Activated CD8-positive, alpha-beta memory T cell treated with anti-CD3 and anti-CD28 coated beads, Interleukin-2, amount 50 U/mL, for 24 hours (primary cell): ENCODE results near the gene NABP1.

Experiments
- DNase-seq: peaks from one replicate; pipeline ENCODE4 v3.0.0-alpha.2; 2020; ENCODE audit errors: extremely low read depth

Gene NABP1

DNA sequence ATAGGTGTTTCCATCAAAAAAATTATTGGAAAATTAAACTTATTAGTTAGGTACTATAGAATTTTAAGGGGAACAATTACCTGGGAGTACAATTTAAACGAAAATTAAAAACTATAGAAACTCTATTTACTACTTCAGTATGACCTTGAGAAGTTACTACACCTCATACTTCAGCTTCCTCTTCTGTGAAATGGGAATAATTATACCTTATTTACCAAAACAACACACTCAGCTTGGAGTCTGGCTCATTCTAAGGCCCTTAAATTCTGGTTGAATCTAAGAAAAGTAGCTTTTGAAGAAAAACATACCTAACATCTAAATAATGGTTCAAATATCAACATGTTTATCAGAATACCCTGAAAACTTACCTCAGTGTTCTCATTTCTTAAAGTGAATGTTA, 2.7 kb downstream of the NABP1 start:
- DNase-seq: no peak

DNA sequence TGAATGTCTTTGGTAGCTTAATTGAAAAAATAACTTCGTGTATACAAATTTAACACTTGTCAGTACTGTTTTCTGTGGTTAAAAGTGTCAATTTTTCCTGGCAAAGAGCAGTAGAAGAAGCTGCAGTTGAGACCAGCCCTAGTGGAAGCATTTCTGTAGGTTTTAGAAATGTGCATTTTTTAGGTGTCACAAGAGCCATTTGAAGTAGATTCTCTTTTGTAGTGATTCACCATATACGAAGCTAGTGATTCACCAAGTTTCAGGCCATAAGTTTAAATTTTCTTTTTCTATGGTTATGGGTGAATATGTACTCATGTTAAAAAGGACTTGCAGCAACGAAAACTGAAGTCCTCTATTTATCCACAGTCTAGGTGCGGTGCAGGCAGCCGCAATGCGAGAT, 4.2 kb downstream of the NABP1 start:
- no peak for DNase-seq

DNA sequence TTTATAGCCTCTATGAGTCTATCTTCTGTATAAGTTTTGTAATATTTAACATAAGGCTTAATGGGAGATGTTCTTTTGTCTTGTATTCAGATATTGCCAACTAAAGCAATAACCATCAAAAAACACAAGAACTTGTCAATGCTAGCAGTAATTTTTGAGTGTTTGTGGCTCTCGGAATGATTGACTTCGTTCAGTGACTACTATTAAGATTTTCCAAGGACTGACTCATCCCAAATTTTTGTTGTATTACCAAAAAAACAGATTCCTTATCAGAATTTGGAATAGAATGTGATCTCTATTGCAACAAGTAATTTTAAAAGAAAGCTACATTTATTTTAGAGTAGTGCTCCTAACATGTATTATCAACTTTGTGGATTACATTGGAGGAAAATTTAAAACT, 8.1 kb downstream of the NABP1 start:
- no peak for DNase-seq

DNA sequence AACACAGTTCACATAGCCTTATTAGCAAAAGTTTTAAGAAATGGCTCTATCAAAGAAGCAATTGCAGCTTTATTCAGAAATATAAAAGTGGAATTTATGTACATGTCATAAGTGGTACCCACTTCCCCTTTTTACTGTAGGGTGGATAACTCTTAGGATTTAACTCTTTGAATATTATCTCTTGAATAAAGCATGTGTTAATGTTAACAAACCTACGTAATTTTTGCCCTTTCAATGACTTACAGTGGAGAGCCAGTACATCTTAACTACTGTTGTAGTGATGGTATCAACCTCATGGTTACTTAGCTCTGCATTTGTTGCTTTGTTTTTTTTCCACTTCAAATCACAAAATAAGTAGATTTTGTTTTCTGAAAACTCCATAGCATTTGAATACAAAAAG, 8.8 kb downstream of the NABP1 start:
- DNase-seq: no peak

DNA sequence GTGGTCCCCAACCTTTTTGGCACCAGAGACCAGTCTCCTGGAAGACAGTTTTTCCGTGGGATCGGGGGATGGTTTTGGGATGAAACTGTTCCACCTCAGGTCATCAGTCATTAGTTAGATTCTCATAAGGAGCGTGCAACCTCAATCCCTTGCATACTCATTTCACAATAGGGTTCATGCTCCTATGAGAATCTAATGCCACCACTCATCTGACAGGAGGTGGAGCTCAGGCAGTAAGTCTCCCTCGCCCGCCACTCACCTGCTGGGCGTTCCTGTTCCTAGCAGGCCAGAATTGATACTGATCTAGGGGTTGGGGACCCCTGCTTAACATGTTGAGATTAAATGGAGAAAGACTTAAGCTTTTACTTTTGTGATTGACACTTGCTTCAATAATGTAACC, 9.9 kb downstream of the NABP1 start:
- no peak for DNase-seq

DNA sequence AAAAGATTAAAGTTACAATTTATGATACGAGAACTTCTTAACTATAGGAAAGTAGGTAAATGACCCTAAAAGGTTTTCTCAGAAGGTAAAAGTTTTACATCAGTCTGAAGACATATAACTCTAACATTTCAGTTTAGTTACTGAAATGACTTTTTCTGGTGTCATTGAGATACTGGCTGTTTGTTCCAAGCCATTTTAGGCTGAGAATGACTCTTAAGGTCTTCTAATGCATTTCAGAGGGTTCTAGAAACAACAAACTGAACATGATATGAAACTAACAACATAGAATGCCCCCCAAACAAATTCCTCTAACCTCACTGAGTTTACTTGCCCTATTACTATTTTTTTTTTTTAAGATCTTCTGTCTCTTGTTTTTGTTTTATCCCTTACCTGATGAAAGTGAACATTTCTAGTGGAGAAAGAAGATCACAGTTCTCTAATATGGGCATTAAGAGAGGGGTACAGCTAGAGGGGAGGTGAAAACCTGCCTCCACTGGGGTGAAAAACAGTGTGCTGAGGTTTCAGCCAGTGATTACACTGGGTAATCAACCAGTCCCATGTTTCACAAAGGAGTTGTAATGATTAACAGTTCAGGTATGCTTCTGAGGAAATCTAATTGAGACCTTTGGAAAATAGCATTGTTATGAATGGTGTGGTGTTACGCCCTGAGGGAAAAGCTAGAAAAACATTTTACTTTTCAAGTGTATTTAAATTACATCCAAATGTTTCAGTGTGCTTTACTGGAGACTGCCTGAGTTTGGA, 11.2 kb downstream of the NABP1 start:
- no peak for DNase-seq

DNA sequence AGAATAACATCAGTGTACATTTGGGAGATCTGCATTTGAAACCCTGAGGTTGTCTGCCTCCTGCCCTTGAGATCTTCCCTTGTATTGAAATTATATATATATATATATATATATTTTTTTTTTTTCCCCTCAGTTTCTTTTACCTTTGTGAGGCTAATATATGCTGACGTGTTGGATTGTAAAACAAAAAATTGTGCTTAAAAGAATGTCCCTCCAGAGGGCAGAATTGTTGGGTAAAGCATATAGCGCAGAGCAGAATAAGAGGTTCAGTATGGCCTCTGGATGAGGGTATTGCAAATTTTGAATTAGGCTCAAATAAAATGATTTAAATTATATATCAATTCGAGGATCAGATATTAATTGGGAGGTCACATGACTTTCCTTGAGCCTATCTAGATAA, 12.4 kb downstream of the NABP1 start:
- DNase-seq: no peak

DNA sequence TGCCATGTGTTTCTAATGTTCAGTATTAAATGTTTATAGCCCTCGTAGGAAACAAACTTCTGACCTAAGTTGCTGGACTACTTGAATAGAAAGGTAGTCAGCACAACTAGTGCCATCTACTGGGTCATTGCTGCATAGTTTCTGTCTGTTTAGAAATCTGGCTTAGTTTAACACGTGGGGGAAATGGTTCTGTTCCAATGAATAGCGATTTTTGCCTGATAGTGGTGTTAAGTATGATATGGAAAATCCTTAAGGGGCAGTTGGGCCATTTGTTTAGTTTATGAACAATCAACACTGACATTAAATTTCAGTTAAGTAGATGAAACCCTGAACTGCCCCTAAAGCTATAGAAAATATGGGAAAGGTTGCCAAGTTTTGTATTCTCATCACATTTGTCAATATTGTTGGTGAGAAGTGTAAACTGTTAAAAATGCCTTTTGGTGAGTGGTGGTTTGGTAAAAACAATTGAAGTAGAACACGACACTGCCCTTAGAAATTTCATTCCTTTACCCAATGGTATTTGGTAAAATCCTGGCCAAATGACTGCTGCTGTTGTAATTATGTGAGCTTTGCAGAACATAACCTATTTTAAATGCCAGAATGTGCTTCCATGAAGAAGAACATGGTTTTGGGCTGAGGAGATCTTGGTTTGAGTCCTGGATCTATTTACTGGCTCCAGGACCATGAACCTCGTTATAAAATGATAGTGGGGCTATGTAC, 13.2 kb downstream of the NABP1 start:
- DNase-seq: no peak

DNA sequence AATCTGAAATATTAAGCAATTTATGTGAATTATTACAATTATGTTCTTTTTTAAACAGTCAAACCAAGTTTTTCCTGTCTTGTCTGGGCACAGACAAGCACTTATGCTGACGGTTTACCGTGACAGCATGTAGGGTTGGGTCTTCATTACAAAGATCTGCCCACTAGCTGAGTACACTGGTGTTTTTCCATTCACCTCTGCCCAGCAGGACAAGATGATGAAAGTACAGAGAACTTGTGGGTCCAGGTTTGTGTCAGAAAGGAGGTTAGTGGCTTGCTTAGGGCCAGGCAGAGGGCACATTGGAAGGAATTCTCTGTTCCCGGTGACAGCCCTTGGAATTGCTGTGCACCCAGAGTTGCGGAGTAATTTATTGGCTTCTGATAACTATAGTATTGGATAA, 14.0 kb downstream of the NABP1 start:
- DNase-seq: no peak

DNA sequence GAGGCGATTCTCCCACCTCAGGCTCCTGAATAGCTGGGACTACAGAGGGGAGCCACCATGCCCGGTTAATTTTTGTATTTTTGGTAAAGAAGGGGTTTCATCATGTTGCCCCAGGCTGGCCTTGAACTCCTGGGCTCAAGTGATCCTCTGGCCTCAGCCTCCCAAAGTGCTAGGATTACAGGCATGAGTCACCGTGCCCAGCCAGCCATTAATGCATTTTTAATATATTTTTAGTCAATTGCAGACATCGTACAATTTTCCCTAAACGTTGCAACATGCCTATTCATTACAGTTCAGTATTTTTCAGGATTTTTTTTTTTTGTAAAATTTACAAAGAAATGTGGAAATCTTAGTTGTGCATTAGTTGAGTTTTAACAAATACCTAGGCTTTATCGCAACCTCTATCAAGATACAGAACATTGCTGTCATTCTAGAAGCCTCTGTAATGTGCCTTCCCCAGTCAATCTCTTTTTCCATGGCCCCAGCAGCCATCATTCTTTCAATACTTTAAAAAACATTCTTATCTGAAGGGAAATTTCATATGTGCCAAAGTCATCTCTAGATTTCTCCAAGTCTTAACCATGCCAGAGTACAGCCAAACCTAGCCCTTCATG, 14.7 kb downstream of the NABP1 start:
- no peak for DNase-seq

DNA sequence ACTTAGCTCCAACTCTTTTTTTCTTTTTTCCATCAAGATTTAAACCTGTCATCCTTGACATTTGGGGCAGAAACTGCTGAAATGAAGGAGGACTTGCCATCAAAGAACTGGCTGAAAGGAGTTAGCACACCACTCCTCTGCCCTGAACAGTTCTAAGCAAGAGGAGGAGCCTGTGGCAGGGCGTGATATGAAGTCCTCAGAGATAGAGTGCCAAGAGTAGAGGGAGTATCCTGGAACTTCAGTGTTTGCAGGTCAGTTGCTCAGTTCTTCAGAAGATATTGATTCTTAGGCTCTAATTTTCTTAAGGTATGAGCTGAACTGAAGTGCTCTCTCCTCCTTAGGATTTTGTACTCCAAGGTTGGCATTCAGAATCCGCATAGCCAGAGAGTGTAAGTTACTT, 15.2 kb downstream of the NABP1 start:
- no peak for DNase-seq

DNA sequence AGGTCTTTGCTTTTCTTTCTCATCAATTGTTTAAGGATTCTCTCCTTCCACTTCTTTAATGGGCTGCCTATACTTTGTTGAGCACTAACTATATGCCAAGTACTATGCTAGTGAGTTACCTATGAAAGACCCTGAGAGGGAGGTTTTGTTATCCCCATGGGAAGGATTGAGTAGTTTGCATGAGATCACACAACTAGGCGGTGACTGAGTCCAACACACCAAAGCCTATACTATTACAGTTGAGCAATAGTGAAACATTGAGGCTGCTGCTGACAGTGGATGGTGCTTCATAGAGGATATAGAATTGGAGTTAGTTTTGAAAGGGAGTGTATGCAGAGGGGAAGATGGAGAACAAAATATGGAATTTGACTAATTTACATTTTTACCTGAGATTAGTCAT, 15.8 kb downstream of the NABP1 start:
- no peak for DNase-seq

DNA sequence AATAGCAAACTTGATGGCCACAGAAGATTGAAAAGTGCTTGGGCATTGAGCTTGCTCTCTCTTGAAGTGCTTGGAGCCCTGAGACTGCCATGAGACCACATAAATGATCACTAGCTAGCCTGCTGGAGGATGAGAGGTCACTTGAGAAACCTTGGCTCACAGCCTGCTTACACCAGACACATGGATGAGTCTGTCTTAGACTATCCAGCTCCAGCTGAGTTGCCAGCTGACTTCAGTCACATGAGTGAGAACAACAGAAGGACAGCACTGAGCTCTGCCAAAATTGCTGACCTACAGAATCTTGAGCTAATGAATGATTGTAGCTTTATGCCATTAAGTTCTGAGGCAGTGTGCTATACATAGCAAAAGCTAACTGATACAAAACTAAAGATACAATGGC, 18.1 kb downstream of the NABP1 start:
- no peak for DNase-seq

DNA sequence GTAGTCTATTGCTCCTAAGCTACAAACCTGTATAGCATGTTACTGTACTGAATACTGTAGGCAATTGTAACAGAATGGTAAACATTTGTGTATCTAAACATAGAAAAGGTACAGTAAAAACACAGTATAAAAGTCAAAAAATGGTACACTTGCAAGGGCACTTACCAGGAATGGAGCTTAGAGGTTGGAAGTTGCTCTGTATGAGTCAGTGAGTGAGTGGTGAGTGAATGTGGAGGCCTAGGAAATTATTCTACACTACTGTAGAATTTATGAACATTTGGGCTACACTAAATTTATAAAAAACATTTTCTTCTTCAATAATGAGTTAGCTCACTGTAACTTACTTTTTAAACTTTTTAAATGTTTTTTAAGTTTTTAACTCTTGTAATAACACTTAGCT, 19.0 kb downstream of the NABP1 start:
- DNase-seq: no peak

DNA sequence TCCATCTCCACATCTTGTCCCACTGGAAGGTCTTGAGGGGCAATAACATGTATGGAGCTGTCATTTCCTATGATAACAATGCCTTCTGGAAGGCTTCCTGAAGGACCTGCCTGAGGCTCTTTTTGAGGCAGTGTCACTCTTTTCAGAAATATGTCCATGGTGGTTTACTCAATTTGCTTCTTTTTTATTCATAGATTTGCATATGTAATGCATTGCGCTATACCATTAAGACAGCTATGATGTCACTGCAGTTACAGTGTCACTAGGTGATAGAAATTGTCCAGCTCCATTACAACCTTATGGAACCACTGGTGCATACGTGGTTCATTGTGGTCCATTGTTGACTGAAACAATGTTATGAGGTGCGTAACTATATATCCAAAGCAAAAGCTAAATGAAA, 19.9 kb downstream of the NABP1 start:
- no peak for DNase-seq

DNA sequence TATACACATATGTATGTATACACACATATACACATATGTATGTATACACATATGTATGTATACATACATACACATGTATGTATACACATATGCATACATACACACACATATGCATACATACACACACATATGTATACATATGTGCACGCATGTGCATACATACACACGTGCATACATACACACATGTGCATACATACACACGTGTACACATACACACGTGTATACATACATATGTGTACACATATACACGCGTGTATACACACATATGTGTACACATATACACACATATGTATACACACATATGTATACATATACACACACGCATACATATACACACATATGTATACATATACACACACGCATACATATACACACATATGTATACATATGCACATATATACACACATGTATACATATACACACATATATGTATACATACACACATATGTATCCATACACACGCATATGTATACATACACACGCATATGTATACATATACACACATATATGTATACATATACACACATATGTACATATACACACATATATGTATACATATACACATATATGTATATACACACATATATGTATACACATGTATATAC, 21.5 kb downstream of the NABP1 start:
- DNase-seq: no peak

DNA sequence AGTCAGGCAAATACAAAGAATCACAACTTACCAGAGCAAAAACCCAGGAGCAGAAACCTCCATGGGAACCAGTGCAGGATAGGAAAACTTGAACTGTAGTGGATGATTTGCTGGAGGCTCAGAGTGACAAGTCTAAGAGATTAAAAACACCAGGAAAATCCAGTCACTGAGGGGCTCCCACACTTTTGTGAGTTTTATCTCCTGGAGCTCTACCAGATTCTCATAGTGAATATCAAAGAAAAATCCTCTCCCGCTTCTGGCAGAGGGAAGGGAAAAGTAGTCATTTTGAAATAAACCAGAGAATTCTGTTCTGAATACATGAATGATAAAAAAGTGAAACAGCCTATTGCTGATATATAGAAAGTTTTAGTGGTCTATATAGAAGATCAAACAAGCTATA, 23.1 kb downstream of the NABP1 start:
- DNase-seq: no peak

DNA sequence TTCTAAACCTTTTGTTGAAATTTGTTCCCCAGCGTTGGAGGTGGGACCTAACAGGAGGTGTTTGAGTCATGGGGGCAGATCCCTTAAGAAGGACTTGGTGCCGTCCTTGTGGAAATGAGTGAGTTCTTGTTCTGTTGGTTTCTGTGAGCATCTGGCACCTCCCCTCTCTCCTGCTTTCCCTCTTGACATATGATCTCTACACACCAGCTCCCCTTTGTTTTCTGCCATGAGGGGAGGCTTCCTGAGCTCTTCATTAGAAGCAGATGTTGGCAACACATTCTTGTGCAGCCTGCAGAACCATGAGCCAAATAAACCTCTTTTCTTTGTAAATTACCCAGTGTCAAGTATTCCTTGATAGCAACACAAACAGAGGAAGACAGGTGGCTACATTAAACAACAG, 23.8 kb downstream of the NABP1 start:
- DNase-seq: no peak

DNA sequence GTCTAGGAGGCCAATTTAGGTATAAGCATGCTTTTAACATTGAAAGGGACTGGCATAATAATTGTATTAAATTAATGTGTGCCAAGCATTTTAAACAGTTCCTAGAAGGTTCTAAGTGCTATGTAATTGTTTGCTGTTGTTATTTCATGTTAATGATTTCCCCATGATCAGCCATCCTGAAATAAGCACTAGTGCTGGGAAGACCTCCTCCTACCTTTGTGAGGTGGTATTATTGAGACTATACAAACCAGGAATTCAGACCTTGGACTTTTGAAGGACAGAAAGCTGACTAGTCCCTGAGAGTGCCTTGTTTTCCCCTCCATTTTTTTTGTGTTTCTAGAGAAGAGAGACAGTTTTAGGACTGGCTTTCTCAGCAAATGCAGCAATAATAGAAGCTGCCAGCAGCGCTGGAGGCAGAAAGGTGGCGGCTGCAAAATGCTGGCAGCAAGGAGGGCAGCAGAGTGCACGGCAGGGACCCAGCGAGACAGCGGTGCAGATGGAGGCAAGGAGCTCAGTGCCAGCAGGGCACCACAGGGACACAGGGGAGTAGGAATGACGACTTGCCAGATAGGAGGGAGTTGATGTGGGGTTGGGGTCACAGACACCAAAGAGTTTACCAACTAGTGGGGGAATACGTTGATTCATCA, 25.3 kb downstream of the NABP1 start:
- no peak for DNase-seq

DNA sequence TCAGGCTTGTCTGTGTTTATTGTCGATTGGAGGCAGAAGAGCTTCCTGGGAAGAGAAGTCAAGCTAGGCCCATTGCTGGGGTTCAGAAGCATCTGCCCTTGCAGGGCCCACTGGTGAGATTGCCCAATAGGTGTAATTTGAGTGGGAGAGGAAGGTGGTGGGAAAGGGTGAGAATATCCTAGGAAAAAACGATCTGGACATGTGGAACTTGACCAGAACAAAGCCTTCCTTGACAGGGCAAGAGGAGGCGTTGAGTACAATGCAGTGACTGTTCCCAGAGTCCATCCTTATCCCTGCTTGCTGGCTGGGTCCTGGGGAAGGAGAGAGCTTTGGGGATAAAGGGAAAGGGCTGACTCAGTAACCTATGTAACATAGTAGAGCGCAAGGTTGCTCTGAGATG, 27.1 kb downstream of the NABP1 start:
- DNase-seq: no peak

DNA sequence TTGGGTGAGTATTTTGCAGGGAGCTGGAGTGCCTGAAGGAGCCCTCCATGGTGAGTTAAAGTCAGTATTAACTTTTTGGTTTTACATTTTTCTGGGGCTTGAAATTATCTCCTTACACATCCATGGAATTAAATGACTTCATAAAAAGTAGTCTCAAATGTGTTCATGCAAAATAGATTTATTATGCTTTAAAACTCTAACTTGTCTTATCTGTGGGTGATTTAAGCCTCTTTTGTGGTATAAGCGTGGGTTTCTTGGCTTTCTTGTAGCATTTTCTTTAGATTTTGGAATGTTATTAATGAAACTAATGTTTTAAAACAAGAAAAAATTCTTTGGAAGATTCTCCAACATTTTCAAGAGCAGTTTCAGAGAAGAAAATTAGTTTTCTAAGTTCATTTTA, 27.8 kb downstream of the NABP1 start:
- no peak for DNase-seq

DNA sequence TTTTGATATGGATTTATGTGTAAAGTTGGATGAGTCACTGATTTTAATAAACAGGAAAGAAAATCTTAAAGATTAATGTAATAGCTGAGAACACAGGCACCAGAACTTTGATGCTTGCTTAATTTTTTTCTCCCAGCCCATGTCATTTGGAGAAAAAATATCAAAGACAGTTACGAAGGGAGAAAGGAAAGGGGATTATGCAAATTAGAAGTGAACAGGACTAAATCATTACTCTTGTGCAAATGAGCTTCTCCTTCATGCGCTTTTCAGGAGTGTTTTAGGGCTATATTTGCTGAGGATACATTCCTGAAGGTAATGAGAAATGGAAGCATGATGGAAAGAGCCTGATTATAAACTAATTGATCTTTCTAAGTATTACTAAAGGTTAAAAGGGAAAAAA, 28.9 kb downstream of the NABP1 start:
- no peak for DNase-seq
